ENCODE measurements around the gene ABRACL.

- TF ChIP-seq CTCF (conservative IDR thresholded peaks at IDR 0.05 in 1 of 2, IDR thresholded peaks at IDR 0.05 in 1 of 2; ENCODE audit: low read depth in 1 of 2, low read length in 2 of 2) (no peak), EZH2 (IDR thresholded peaks at IDR 0.05; ENCODE audit: low read length, missing control alignments) (no peak)
Observed at GRCh38 chr6:139044250-139044649, 15.7 kb downstream of the ABRACL start.
